SK-N-SH treated with all-trans-retinoic acid at 6 μM for 48 hours (cell line): Measurements from ENCODE around the gene CDHR3.

ENCODE experiments used
- ARNTL ChIP-seq: fragments of 450-650 bp; formaldehyde crosslinking; IDR thresholded peaks from 2 replicates; pipeline ENCODE4 v1.5.0; 2020; ENCODE audit warnings: low read depth, mild to moderate bottlenecking, moderate library complexity, borderline replicate concordance
- RARB ChIP-seq: fragments of 250-450 bp; sonication (Bioruptor Pico); IDR thresholded peaks from 2 replicates; pipeline ENCODE4 v1.8.0; 2021; ENCODE audit warnings: mild to moderate bottlenecking, moderate library complexity
- TOX ChIP-seq: fragments of 250-450 bp; sonication (Bioruptor Pico); IDR thresholded peaks from 2 replicates; pipeline ENCODE4 v1.8.0; 2021; ENCODE audit warnings: mild to moderate bottlenecking, moderate library complexity, borderline replicate concordance
- ZC3H10 ChIP-seq: fragments of 250-450 bp; sonication (Bioruptor Pico); IDR thresholded peaks from 2 replicates; pipeline ENCODE4 v1.5.1; 2021; ENCODE audit warnings: mild to moderate bottlenecking, moderate library complexity
- ZFP3 ChIP-seq: fragments of 250-450 bp; sonication (Bioruptor Pico); IDR thresholded peaks from 2 replicates; pipeline ENCODE4 v1.5.0; 2020; ENCODE audit warnings: mild to moderate bottlenecking, moderate library complexity
- ZFP30 ChIP-seq: fragments of 450-650 bp; formaldehyde crosslinking; IDR thresholded peaks from 2 replicates; pipeline ENCODE4 v1.5.0; 2022; ENCODE audit warnings: mild to moderate bottlenecking, moderate library complexity
- ZNF8 ChIP-seq: fragments of 450-650 bp; formaldehyde crosslinking; IDR thresholded peaks from 2 replicates; pipeline ENCODE4 v1.5.0; 2020; ENCODE audit warnings: mild to moderate bottlenecking, moderate library complexity
- TF ChIP-seq, protein P1 (sequence below): fragments of 250-450 bp; sonication (Bioruptor Pico); IDR thresholded peaks from 2 replicates; pipeline ENCODE4 v1.5.1; 2020; ENCODE audit warnings: low read depth, mild to moderate bottlenecking, moderate library complexity
- TF ChIP-seq, protein P2 (sequence below): fragments of 250-450 bp; sonication (Bioruptor Pico); IDR thresholded peaks from 2 replicates; pipeline ENCODE4 v1.8.0; 2021; ENCODE audit warnings: low read depth, mild to moderate bottlenecking, moderate library complexity, borderline replicate concordance
- TF ChIP-seq, protein P3 (sequence below): fragments of 250-450 bp; sonication (Bioruptor Pico); IDR thresholded peaks from 2 replicates; pipeline ENCODE4 v1.8.0; 2020; ENCODE audit warnings: mild to moderate bottlenecking, moderate library complexity, borderline replicate concordance

DNA sequence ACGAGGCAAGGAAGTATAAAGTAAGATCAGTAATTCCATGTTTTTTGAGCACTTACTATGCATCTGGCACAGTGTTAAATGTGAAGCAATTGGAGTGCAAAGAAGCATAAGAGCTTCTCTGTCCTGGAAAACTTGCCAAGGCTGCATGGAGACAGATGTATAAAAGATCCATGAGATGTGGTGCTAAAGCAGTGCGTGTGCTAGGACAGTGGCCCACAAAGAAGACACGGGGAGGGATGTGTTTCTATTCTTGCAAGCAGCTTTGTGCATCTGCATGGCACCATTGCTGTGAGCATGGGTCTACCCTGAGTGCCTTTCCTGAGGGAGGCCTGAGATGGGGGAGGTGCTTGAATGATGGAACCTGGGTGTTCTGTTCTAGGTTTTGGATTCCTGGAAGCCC, 5.1 kb upstream of the CDHR3 start:
- no peak for TF ChIP-seq ZFP30
- no peak for TF ChIP-seq ARNTL
- TF ChIP-seq ZFP3 (CRISPR knock-in tag), result no peak
- TF ChIP-seq ZC3H10 (CRISPR knock-in tag), result no peak
- no peak for TF ChIP-seq ZNF8 (CRISPR knock-in tag)
- TF ChIP-seq, protein P1, sequence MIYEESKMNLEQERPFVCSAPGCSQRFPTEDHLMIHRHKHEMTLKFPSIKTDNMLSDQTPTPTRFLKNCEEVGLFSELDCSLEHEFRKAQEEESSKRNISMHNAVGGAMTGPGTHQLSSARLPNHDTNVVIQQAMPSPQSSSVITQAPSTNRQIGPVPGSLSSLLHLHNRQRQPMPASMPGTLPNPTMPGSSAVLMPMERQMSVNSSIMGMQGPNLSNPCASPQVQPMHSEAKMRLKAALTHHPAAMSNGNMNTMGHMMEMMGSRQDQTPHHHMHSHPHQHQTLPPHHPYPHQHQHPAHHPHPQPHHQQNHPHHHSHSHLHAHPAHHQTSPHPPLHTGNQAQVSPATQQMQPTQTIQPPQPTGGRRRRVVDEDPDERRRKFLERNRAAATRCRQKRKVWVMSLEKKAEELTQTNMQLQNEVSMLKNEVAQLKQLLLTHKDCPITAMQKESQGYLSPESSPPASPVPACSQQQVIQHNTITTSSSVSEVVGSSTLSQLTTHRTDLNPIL (CRISPR knock-in tag), result no peak
- TF ChIP-seq, protein P2, sequence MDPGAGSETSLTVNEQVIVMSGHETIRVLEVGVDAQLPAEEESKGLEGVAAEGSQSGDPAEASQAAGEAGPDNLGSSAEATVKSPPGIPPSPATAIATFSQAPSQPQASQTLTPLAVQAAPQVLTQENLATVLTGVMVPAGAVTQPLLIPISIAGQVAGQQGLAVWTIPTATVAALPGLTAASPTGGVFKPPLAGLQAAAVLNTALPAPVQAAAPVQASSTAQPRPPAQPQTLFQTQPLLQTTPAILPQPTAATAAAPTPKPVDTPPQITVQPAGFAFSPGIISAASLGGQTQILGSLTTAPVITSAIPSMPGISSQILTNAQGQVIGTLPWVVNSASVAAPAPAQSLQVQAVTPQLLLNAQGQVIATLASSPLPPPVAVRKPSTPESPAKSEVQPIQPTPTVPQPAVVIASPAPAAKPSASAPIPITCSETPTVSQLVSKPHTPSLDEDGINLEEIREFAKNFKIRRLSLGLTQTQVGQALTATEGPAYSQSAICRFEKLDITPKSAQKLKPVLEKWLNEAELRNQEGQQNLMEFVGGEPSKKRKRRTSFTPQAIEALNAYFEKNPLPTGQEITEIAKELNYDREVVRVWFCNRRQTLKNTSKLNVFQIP (CRISPR knock-in tag), result no peak
- TF ChIP-seq, protein P3, sequence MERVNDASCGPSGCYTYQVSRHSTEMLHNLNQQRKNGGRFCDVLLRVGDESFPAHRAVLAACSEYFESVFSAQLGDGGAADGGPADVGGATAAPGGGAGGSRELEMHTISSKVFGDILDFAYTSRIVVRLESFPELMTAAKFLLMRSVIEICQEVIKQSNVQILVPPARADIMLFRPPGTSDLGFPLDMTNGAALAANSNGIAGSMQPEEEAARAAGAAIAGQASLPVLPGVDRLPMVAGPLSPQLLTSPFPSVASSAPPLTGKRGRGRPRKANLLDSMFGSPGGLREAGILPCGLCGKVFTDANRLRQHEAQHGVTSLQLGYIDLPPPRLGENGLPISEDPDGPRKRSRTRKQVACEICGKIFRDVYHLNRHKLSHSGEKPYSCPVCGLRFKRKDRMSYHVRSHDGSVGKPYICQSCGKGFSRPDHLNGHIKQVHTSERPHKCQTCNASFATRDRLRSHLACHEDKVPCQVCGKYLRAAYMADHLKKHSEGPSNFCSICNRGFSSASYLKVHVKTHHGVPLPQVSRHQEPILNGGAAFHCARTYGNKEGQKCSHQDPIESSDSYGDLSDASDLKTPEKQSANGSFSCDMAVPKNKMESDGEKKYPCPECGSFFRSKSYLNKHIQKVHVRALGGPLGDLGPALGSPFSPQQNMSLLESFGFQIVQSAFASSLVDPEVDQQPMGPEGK (CRISPR knock-in tag), result no peak
- no peak for TF ChIP-seq TOX (CRISPR knock-in tag)
- no peak for TF ChIP-seq RARB (CRISPR knock-in tag)
